ENCODE measurements around the gene TM7SF2. TPM values are rescaled to one million over a fixed set of nuclear protein-coding genes. Genes with fewer than 3 reads are reported as not detected.

The TM7SF2 gene
- total and polyA plus RNA-seq, 2 donors (not counting 1 experiment from before 2014, with no cell fraction given), result 23.9 to 28.5 TPM

DNA sequence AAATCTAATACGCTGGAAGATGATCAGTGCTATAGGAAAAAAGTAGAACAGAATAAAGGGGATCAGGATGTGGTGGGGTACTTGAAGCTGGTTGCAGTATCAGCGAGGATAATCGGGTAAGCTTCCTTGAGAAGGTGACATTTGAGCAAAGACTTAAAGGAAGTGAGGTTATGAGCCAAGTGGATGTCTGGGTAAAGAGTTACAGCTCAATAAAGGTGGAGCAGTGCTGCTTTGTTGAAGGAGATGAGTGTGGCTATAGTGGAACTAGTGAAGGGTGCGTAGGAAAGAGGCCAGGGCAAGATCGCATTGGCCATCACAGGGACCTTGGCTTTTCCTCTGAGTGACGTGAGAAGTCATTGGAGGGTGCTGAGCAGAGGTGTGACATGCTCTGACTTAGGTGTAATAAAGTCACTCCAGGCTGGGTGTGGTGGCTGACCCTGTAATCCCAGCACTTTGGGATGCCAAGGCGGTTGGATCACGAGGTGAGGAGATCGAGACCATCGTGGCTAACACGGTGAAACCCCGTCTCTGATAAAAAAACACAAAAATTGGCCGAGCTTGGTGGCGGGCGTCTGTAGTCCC, 24.9 kb downstream of the TM7SF2 start:
- H3K27ac ChIP-seq (ENCODE audit: low read length in 2 of 2), result peak overlapping the region in 1 of 2 donors; percentile 99
- no peaks in the 10 kb centered on the region for H3K27me3 Mint-ChIP-seq
- peaks cover 0 to 8% of the 10 kb centered on the region in 2 experiments for H3K36me3 ChIP-seq (replicated peaks in 1 of 2; ENCODE audit: control extremely low read depth in 1 of 2, control insufficient read depth in 1 of 2, extremely low read depth in 1 of 2, insufficient read depth in 2 of 2, low read length in 1 of 2)
- peaks cover 50% of the 10 kb centered on the region for H3K4me1 Mint-ChIP-seq
- ChIA-PET CTCF (interaction anchor here (2.5 to 7.5 kb wide), 4 partner anchors 15 to 43 kb away, joined by 17 to 64 read pairs (median 29); partner anchors contain the start of genes CAPN1, FAU, MRPL49 and TM7SF2), POLR2A (interaction anchor here (2.1 to 8.8 kb wide), 2 partner anchors 17 to 25 kb away, joined by 15 to 160 read pairs; partner anchors contain the start of genes FAU, MRPL49, TM7SF2 and ZNHIT2)
- TF ChIP-seq EZH2 (IDR thresholded peaks at IDR 0.05; ENCODE audit: borderline replicate concordance, insufficient read depth, low read depth, low read length, poor library complexity, severe bottlenecking), result no peak
- TF ChIP-seq, protein P1, sequence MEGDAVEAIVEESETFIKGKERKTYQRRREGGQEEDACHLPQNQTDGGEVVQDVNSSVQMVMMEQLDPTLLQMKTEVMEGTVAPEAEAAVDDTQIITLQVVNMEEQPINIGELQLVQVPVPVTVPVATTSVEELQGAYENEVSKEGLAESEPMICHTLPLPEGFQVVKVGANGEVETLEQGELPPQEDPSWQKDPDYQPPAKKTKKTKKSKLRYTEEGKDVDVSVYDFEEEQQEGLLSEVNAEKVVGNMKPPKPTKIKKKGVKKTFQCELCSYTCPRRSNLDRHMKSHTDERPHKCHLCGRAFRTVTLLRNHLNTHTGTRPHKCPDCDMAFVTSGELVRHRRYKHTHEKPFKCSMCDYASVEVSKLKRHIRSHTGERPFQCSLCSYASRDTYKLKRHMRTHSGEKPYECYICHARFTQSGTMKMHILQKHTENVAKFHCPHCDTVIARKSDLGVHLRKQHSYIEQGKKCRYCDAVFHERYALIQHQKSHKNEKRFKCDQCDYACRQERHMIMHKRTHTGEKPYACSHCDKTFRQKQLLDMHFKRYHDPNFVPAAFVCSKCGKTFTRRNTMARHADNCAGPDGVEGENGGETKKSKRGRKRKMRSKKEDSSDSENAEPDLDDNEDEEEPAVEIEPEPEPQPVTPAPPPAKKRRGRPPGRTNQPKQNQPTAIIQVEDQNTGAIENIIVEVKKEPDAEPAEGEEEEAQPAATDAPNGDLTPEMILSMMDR (IDR thresholded peaks at IDR 0.05), result no peak
- peak overlapping the region; percentile 78 for H3K4me3 Mint-ChIP-seq
- WGBS (ENCODE audit: insufficient coverage), result 94% methylated on average over 14 of the region's 15 CpGs
- H3K79me2 ChIP-seq (ENCODE audit: control insufficient read depth, insufficient read depth, low read length), result peaks cover 57% of the 10 kb centered on the region
- H3K27ac Mint-ChIP-seq, result peak overlapping the region; percentile 83
- H4K20me1 ChIP-seq (ENCODE audit: control insufficient read depth, insufficient read depth, low read length, poor library complexity, severe bottlenecking), result peaks cover 24% of the 10 kb centered on the region
- H3K9ac ChIP-seq (ENCODE audit: low read length), result no peak overlapping the region
- intact Hi-C loops (cut with micrococcal nuclease), result loop anchor here (5.0 kb wide), 1 partner anchor 334 kb away; the partner anchor contains the start of gene MAP4K2
- H3K9me3 Mint-ChIP-seq (ENCODE audit: insufficient read depth), result no peaks in the 10 kb centered on the region
- H2AFZ ChIP-seq (ENCODE audit: insufficient read depth, low read depth, low read length, poor library complexity, severe bottlenecking), result no peak overlapping the region
- H3K4me3 ChIP-seq (ENCODE audit: control extremely low read depth in 1 of 5, extremely low read depth in 1 of 5, insufficient read depth in 1 of 5, low read depth in 2 of 5, low read length in 4 of 5), result no peak overlapping the region
- no peaks in the 10 kb centered on the region for H3K9me3 ChIP-seq (ENCODE audit: control extremely low read depth in 1 of 3, control insufficient read depth in 2 of 3, insufficient read depth in 1 of 3, low read length in 2 of 3)
- no peak for ATAC-seq (ENCODE audit: low read depth)
- no peak for DNase-seq
- no peak overlapping the region for H3K4me2 ChIP-seq (replicated peaks; ENCODE audit: low read depth, low read length, poor library complexity, severe bottlenecking)
- no peaks in the 10 kb centered on the region for H3K27me3 ChIP-seq (replicated peaks in 1 of 4; ENCODE audit: control extremely low read depth in 1 of 4, control insufficient read depth in 3 of 4, insufficient read depth in 4 of 4, low read length in 3 of 4)
- H3K4me1 ChIP-seq (ENCODE audit: control insufficient read depth in 2 of 2, insufficient read depth in 2 of 2, low read length in 2 of 2), result peaks cover 16 to 37% of the 10 kb centered on the region in 2 donors

DNA sequence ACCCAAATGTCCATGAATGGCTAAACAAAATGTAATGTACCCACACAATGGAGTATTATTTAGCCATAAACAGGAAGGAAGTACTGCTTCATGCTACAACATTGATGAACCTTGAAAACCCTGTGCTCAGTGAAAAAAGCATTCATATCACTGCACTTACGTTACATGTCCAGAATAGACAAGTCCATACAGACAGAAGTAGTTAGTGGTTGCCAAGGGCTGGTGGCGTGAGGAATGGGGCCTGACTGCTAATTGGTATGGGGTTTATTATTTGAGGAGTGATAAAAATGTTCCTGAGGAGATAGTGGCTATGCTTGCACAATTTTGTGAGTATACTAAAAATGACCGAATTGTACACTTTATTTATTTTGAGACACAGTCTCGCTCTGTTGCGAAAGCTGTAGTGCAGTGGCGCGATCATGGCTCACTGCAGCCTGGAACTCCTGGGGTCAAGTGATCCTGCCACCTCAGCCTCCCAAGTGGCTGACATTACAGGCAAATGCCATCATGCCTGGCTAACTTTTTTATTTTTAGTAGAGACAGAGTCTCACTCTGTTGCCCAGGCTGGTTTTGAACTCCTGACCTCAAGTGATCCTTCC, 30.3 kb downstream of the TM7SF2 start:
- H3K9ac ChIP-seq (ENCODE audit: low read length), result no peak overlapping the region
- Mint-ChIP-seq H3K27me3 (no peaks in the 10 kb centered on the region), H3K4me1 (peaks cover 32% of the 10 kb centered on the region), H3K4me3 (no peak overlapping the region), H3K27ac (no peak overlapping the region), H3K9me3 (ENCODE audit: insufficient read depth) (no peaks in the 10 kb centered on the region)
- DNase-seq, result no peak
- POLR2A ChIA-PET, result no interaction called here
- TF ChIP-seq, protein P1 (IDR thresholded peaks at IDR 0.05), result no peak
- no peak for TF ChIP-seq EZH2 (IDR thresholded peaks at IDR 0.05; ENCODE audit: borderline replicate concordance, insufficient read depth, low read depth, low read length, poor library complexity, severe bottlenecking)
- no peaks in the 10 kb centered on the region for H4K20me1 ChIP-seq (ENCODE audit: control insufficient read depth, insufficient read depth, low read length, poor library complexity, severe bottlenecking)
- no peaks in the 10 kb centered on the region for H3K36me3 ChIP-seq (replicated peaks in 1 of 2; ENCODE audit: control extremely low read depth in 1 of 2, control insufficient read depth in 1 of 2, extremely low read depth in 1 of 2, insufficient read depth in 2 of 2, low read length in 1 of 2)
- no peak for ATAC-seq (ENCODE audit: low read depth)
- CTCF ChIA-PET, result no interaction called here
- peaks cover 21% of the 10 kb centered on the region for H3K79me2 ChIP-seq (ENCODE audit: control insufficient read depth, insufficient read depth, low read length)
- H3K27ac ChIP-seq (ENCODE audit: low read length in 2 of 2), result no peak overlapping the region
- no peak overlapping the region for H2AFZ ChIP-seq (ENCODE audit: insufficient read depth, low read depth, low read length, poor library complexity, severe bottlenecking)
- H3K4me3 ChIP-seq (ENCODE audit: control extremely low read depth in 1 of 5, extremely low read depth in 1 of 5, insufficient read depth in 1 of 5, low read depth in 2 of 5, low read length in 4 of 5), result no peak overlapping the region
- intact Hi-C loops (cut with micrococcal nuclease), result no loop called here
- H3K4me2 ChIP-seq (replicated peaks; ENCODE audit: low read depth, low read length, poor library complexity, severe bottlenecking), result no peak overlapping the region
- peaks cover 17 to 25% of the 10 kb centered on the region in 2 donors for H3K4me1 ChIP-seq (ENCODE audit: control insufficient read depth in 2 of 2, insufficient read depth in 2 of 2, low read length in 2 of 2)
- H3K9me3 ChIP-seq (ENCODE audit: control extremely low read depth in 1 of 3, control insufficient read depth in 2 of 3, insufficient read depth in 1 of 3, low read length in 2 of 3), result no peaks in the 10 kb centered on the region
- WGBS (ENCODE audit: insufficient coverage), result 52% methylated on average over 5 of the region's 7 CpGs
- H3K27me3 ChIP-seq (replicated peaks in 1 of 4; ENCODE audit: control extremely low read depth in 1 of 4, control insufficient read depth in 3 of 4, insufficient read depth in 4 of 4, low read length in 3 of 4), result no peaks in the 10 kb centered on the region
